HG03521 (cell line): ENCODE results near the gene TLR10.
"Not testable (repeated sequence)": the region's sequence is repeated elsewhere in the genome, so short reads cannot be mapped to it uniquely, and the experiment has no call there.

Experiments
- ATAC-seq: cut with Tn5 transposase; IDR thresholded peaks from one replicate; pipeline ENCODE4 v1.9.1; 2021; ENCODE audit warnings: mild to moderate bottlenecking, moderate library complexity; ENCODE audit not compliant: unreplicated experiment

TLR10 gene

GRCh38 chr4:38802561-38803355, 20.0 kb upstream of the TLR10 start:
- no peak for ATAC-seq

GRCh38 chr4:38800961-38801450, 18.2 kb upstream of the TLR10 start:
- ATAC-seq = no peak

GRCh38 chr4:38800366-38800765, 17.6 kb upstream of the TLR10 start:
- ATAC-seq = no peak

GRCh38 chr4:38795087-38795486, 12.3 kb upstream of the TLR10 start:
- no peak for ATAC-seq

GRCh38 chr4:38794051-38794450, 11.3 kb upstream of the TLR10 start:
- ATAC-seq = no peak

DNA sequence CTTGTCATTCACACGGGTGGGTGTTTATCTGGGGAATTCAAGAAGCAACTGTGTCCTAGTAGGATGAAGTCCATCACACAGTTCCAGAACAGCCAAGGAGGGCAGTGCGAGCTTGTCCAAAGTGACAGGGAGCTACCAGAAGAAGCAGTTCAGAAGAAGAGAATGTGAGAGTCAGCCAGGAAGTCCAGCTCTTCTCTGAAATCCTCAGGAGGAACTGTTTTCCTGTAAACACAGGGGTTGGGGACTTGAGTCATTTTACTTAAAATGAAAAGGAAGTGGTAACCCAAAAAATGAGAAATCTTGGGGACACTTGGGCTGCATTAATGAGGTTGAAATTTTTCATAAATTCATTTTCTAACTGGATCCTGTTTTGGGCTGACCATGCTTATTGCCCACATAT, 8.2 kb upstream of the TLR10 start:
- no peak for ATAC-seq

- no peak for ATAC-seq
These were observed 5.5 kb upstream of the TLR10 start for GRCh38 chr4:38788317-38788716.

DNA sequence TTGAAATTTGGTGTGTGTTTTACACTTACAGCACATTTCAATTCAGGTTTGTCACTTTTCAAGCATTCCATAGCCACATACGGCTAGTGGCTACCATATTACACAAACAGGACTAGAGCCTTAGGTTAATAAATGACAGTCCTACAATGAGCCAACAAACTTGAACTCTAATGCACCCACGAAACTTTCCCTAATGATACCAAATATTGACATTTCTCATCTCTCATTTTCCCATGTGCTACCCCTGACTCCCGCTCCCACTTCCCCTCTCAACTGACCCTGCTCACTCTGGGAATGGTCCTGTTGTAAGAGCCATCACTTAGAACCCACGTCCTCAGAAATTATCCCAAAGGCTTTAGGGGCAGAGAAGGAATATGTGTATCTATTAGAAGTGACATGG, 4.9 kb upstream of the TLR10 start:
- ATAC-seq = no peak

DNA sequence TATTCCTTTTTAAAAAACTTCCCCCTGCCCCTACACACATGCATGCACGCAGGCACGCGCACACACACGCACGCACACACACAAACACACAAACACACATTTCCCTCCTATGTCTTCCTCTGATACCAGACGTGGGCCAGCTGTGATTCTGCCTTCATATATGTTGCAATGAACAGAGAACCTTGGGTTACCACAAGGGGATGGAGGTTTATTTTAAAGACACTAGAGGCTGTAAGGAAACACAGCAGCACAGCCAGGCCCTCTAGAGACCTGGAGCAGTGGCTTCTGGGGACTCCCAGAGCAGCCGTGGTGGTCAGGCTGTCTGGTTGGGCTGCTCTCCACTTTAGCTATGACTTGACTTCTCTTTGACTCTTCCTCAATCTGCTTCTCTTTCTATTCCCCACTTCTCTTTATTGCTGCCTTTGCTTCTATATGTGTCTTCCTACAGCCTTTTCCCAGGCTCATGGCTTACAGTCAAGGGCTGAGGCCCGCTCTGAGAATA, 3.2 kb upstream of the TLR10 start:
- peak; percentile 49 for ATAC-seq

DNA sequence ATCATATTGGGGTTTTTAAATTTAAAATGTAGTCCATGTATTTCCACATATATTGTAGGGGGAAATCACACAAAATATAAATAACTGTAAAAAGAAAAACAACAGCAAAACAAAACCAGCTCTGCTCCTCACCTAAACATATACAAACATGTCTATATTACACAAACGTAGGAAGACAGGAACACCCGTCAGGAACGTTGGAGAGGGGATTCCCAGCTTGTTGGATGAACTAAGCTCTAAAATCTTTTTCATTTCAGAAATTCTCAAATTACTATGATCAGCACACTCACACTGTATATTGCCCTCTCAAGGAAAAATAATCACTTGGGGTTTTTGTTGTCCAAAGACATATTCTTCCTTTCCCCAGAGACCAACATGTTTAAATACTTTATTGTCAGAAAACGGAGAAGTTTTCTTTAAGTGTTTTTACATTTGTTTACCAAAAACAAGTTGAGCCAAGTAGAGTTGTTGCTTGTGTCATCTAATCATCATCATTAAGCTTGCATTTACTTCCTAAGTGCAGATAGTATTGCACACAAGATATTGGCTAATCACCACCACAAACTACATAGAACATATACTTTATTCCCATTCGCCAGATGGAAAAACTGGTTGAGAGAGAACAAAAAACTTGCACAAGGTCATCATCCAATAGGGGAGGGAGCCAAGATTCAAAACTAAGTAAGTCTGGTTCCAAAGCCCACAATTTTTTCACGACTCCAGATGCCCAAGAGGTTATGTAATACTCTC, 2.4 kb upstream of the TLR10 start:
- no peak for ATAC-seq

DNA sequence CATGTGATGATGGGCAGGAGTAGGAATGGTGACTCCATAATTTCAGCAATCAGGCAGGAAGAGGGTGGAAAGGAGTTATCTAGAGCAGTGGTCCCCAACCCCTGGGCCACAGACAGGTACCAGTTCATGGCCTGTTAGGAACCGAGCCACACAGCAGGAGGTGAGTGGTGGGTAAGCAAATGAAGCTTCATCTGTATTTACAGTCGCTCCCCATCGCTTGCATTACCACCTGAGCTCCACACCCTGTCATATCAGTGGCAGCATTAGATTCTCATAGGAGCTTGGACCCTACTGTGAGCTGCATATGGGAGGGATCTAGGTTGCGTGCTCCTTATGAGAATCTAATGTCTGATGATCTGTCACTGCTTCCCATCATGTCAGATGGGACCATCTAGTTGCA, 1.4 kb upstream of the TLR10 start:
- no peak for ATAC-seq

DNA sequence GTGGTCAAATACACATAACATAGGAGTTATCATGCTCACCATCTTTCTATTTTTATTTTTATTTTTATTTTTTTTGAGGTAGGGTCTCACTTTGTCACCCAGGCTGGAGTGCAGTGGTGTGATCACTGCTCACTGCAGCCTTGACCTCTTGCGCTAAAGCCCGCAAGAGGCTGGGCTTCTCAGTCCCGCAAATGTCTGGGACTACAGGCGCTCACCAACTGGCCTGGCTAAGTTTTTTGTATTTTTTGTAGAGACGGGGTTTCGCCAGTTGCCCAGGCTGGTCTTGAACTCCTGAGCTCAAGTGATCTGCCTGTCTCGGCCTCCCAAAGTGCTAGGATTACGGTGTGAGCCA, 295 bp upstream of the TLR10 start:
- no peak for ATAC-seq

- ATAC-seq = no peak
These were observed 932 bp downstream of the TLR10 start for GRCh38 chr4:38781854-38782261.

GRCh38 chr4:38780833-38781484, 1.8 kb downstream of the TLR10 start:
- no peak for ATAC-seq

DNA sequence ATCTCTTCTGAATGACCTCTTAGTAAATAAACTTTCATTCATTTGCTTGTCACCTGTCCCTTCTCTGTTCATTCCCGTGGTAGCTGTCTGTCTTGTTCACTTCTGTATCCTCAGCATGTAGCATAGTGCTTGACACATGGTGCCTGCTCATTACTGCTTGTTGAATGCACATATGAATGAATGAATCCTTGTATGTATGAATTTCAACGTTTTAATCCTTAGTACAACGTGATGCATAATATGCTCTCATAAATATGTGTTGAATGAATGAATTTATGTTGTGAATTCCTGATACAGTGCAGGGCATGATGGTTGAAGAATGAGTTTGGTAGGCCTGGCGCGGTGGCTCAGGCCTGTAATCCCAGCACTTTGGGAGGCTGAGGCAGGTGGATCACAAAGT, 3.0 kb downstream of the TLR10 start:
- ATAC-seq = no peak

DNA sequence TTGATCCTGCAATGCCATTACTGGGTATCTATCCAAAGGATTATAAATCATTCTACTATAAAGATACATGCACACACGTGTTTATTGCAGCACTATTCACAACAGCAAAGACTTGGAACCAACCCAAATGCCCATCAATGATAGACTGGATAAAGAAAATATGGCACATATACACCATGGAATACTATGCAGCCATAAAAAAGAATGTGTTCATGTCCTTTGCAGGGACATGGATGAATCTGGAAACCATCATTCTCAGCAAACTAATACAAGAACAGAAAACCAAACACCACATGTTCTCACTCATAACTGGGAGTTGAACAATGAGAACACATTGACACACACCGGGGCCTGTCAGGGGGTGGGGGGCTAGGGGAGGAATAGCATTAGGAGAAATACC, 4.9 kb downstream of the TLR10 start:
- not testable (repeated sequence) for ATAC-seq

- no peak for ATAC-seq
These were observed 7.5 kb downstream of the TLR10 start for GRCh38 chr4:38775326-38775725.

GRCh38 chr4:38774181-38774955, 8.4 kb downstream of the TLR10 start:
- ATAC-seq = no peak

DNA sequence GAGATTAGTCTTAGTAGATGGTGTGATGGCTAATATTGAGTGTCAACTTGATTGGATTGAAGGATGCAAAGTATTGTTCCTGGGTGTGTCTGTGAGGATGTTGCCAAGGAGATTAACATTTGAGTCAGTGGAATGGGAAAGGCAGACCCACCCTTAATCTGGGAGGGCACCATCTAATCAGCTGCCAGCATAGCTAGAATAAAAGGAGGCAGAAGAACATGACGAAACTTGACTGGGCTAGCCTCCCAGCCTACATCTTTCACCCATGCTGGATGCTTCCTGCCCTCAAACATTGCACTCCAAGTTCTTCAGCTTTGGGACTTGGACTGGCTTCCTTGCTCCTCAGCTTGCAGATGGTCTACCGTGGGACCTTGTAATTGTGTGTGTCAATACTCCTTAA, 12.5 kb downstream of the TLR10 start:
- ATAC-seq = not testable (repeated sequence)

GRCh38 chr4:38769857-38770256, 12.9 kb downstream of the TLR10 start:
- no peak for ATAC-seq

DNA sequence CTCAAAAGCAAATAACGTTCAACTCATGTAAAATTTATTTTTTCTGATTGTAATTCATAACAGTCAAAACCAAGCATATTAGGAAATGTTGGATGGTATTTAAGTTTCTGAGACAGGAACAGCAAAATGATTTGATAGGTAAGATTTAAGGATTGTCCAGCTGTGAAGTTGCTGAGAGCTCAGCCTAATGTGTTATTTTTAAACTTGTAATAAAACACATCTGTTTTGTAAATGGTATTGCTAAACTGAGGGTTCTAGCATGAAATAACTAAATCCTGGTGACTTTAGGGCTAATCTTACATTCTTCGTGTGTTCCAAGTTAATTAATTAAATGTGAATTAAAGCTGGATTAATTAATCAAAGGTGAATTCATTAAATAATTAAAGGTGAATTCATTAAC, 13.3 kb downstream of the TLR10 start:
- ATAC-seq = no peak
